SU-DHL-6 (cell line): ENCODE measurements around the gene RBM4B.

ENCODE experiments used
- EZH2phosphoT487 ChIP-seq: fragments of 200-600 bp; sonication (generic), shearing (Covaris generic); conservative IDR thresholded peaks from 2 replicates; pipeline ENCODE4 v1.6.1; 2018; ENCODE audit warnings: mild to moderate bottlenecking, antibody characterized with exemption, low read length, moderate library complexity, mixed read lengths
- TF ChIP-seq, protein P1 (sequence below): fragments of 200-600 bp; sonication (generic); IDR thresholded peaks from one replicate; pipeline ENCODE4 v1.5.1; 2017; ENCODE audit warnings: antibody characterized with exemption, mild to moderate bottlenecking, low read length, moderate library complexity; ENCODE audit not compliant: insufficient read depth, poor library complexity, severe bottlenecking

- TF ChIP-seq, protein P1, sequence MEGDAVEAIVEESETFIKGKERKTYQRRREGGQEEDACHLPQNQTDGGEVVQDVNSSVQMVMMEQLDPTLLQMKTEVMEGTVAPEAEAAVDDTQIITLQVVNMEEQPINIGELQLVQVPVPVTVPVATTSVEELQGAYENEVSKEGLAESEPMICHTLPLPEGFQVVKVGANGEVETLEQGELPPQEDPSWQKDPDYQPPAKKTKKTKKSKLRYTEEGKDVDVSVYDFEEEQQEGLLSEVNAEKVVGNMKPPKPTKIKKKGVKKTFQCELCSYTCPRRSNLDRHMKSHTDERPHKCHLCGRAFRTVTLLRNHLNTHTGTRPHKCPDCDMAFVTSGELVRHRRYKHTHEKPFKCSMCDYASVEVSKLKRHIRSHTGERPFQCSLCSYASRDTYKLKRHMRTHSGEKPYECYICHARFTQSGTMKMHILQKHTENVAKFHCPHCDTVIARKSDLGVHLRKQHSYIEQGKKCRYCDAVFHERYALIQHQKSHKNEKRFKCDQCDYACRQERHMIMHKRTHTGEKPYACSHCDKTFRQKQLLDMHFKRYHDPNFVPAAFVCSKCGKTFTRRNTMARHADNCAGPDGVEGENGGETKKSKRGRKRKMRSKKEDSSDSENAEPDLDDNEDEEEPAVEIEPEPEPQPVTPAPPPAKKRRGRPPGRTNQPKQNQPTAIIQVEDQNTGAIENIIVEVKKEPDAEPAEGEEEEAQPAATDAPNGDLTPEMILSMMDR: no peak
- TF ChIP-seq EZH2phosphoT487: no peak
These were observed 27.8 kb downstream of the RBM4B start for GRCh38 chr11:66649903-66650302.
